ENCODE data around the gene SERPINA5.

DNA sequence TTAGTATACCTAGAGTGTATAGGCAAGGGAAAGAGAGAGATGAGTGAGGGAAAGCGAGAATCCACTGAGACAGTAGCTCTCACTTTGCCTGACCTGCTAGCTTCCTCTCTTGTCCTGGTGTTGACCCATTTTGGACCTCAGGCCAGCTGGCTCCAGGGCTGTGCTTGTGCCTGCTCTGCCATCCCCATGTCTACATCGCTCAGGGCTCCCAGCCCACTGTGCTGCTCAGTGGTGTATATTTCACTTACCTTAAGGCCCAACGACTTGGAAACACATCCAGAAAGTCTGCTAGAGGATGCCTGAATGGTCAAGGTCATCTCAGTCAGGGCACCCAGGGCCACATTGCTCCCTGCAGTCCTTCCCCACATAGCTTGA lies 20.9 kb upstream of the SERPINA5 start:
- TF ChIP-seq POLR2A (IDR thresholded peaks at IDR 0.05): no peak
- TF ChIP-seq CTCF (IDR thresholded peaks at IDR 0.05): no peak

Measured in testis (tissue), 2 donors.